ENCODE results near the gene DIS3L2.

- no peak for TF ChIP-seq CTCF (IDR thresholded peaks at IDR 0.05)
- no peak for TF ChIP-seq POLR2A (IDR thresholded peaks at IDR 0.05)
Observed at GRCh38 chr2:232231554-232231953, 270.0 kb downstream of the DIS3L2 start.

Measured in uterus (tissue), 2 donors.